HG03025 (cell line): ENCODE results near the gene CD109.
"Not testable (repeated sequence)": the region's sequence is repeated elsewhere in the genome, so short reads cannot be mapped to it uniquely, and the experiment has no call there.

Experiments
- ATAC-seq: cut with Tn5 transposase; IDR thresholded peaks from one replicate; pipeline ENCODE4 v1.9.1; 2021; ENCODE audit warnings: mild to moderate bottlenecking, moderate library complexity; ENCODE audit not compliant: unreplicated experiment, low FRiP score

Gene CD109

GRCh38 chr6:73782911-73783310 lies 86.9 kb downstream of the CD109 start:
- no peak for ATAC-seq

- no peak for ATAC-seq
Observed at GRCh38 chr6:73784726-73785505, 88.9 kb downstream of the CD109 start.

- ATAC-seq: no peak
Observed at GRCh38 chr6:73790574-73790973, 94.6 kb downstream of the CD109 start.

- ATAC-seq: no peak
Observed at GRCh38 chr6:73791336-73791735, 95.3 kb downstream of the CD109 start.

- ATAC-seq: no peak
Observed at GRCh38 chr6:73792738-73793137, 96.7 kb downstream of the CD109 start.

GRCh38 chr6:73796881-73797280 lies 100.9 kb downstream of the CD109 start:
- no peak for ATAC-seq

- no peak for ATAC-seq
Observed at GRCh38 chr6:73797861-73798260, 101.9 kb downstream of the CD109 start.

- peak; percentile 60 for ATAC-seq
Observed at GRCh38 chr6:73798592-73798991, 102.6 kb downstream of the CD109 start.

GRCh38 chr6:73800997-73801396 lies 105.0 kb downstream of the CD109 start:
- ATAC-seq: no peak

- no peak for ATAC-seq
Observed at GRCh38 chr6:73801652-73802268, 105.8 kb downstream of the CD109 start.

- no peak for ATAC-seq
Observed at GRCh38 chr6:73802366-73802765, 106.4 kb downstream of the CD109 start.

GRCh38 chr6:73803562-73804241 lies 107.7 kb downstream of the CD109 start:
- no peak for ATAC-seq

GRCh38 chr6:73805221-73805620 lies 109.2 kb downstream of the CD109 start:
- ATAC-seq: not testable (repeated sequence)

- not testable (repeated sequence) for ATAC-seq
Observed at GRCh38 chr6:73805982-73806381, 110.0 kb downstream of the CD109 start.

GRCh38 chr6:73811706-73812105 lies 115.7 kb downstream of the CD109 start:
- no peak for ATAC-seq

GRCh38 chr6:73817253-73817652 lies 121.2 kb downstream of the CD109 start:
- ATAC-seq: no peak

- no peak for ATAC-seq
Observed at GRCh38 chr6:73823046-73823735, 127.2 kb downstream of the CD109 start.

GRCh38 chr6:73823832-73824231 lies 127.8 kb downstream of the CD109 start:
- ATAC-seq: no peak

- ATAC-seq: no peak
Observed at GRCh38 chr6:73826571-73826970, 130.6 kb downstream of the CD109 start.

- no peak for ATAC-seq
Observed at GRCh38 chr6:73830119-73830518, 134.1 kb downstream of the CD109 start.

- no peak for ATAC-seq
Observed at GRCh38 chr6:73832313-73832712, 136.3 kb downstream of the CD109 start.
